Caki2 (cell line): Measurements from ENCODE around the gene F5. TPM values are rescaled to one million over a fixed set of nuclear protein-coding genes. Genes with fewer than 3 reads are reported as not detected.

Experiments used
- DNase-seq: peaks from one replicate; pipeline ENCODE4 v3.0.0-alpha.2; 2015; ENCODE audit warnings: low read depth
- in situ Hi-C: cut with HindIII; loops from 2 replicates; pipeline ENCODE4 v1.10.0; 2016; ENCODE audit warnings: low sequenced_read_pairs, low pct_unique_long_range_greater_than_20kb, mixed read lengths
- total RNA-seq: library from RNA; depleted of rRNA; stranded (reverse); fragments of >200 nt; shearing (Covaris generic); gene quantifications from 2 replicates; pipeline ENCODE4 v1.2.3, GENCODE V29; 2014; ENCODE audit warnings: low replicate concordance; rRNA removed

The F5 gene
- total RNA-seq, 1 experiment from 2014 or later: not detected

DNA sequence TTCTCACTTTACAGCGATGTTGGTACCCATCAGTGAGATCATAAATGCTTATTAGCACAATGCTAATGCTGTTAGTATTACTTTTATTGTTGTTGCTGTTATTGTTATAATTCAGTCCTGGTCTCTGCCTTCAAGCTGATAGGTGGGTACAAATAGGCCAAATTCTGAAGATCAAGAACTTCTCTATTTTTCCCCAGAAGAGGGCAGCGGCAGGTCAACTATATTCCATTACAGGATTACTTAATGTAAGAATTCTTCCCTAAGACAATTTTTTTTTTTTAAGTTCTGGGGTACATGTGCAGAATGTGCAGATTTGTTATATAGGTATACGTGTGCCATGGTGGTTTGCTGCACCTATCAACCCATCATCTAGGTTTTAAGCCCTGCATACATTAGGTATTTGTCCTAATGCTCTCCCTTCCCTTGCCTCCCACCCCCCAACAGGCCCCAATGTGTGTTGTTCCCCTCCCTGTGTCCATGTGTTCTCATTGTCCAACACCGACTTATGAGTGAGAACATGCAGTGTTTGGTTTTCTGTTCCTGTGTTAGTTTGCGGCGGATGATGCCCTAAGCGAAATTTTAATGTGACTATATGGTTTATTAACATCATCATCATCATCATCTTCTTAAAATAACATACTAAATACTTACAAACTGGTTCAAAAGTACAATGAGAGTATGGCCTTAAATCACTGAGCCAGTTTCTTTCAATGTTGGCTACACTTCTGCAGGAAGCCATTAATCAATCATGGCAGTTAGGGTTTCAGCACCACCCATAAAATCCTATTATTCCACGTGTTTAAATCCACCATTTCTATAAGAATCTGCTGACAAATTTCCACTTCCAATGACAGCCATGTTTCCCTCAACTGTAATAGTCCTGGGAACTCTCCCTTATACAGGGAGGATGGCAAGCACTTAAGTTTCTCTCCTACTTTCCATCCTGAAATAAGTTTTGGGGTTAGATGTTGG lies 119.7 kb downstream of the F5 start:
- in situ Hi-C loops: no loop called here
- peak; percentile 23 for DNase-seq

DNA sequence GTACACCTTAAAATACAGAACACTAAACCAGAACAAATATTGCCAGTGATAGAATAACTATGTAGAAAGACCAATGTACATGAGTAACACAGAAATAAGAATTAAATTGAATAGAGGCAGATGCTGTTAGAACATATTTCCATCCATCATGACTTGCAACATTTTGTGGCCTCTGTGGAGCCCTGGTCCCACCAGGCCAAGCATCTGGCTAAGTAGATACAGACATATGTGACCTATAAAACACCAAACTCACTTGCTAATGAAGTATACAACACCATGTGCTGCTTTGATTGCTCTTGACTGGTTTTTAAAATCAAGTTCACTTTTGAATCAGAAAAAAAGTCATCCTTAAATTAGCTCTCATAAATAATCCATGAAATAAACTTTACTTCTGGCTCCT lies 121.0 kb downstream of the F5 start:
- in situ Hi-C loops: no loop called here

More for the DNA sequence above, 121.0 kb downstream of the F5 start:
- no peak for DNase-seq

Other genes with a start within 250 kb of the F5 start
- 7.8 and 9.9 TPM in 2 replicates for gene NME7, start 218.7 kb downstream of the F5 start, total RNA-seq
- 23.6 and 25.7 TPM in 2 replicates for gene BLZF1, start 218.3 kb downstream of the F5 start, total RNA-seq
- gene CCDC181, start 159.0 kb downstream of the F5 start, total RNA-seq: not detected in 2 replicates
- 6.2 and 7.1 TPM in 2 replicates for gene SLC19A2, start 100.5 kb downstream of the F5 start, total RNA-seq
- gene SELP, start 43.6 kb upstream of the F5 start, total RNA-seq: not detected in 2 replicates
- gene SELL, start 125.1 kb upstream of the F5 start, total RNA-seq: not detected in 2 replicates
- not detected in 2 replicates for gene SELE, start 147.6 kb upstream of the F5 start, total RNA-seq
- 7.0 and 10.7 TPM in 2 replicates for gene METTL18, start 208.4 kb upstream of the F5 start, total RNA-seq